SK-MEL-5 (cell line): ENCODE data around the gene VPS26A. TPM values are rescaled to one million over a fixed set of nuclear protein-coding genes. Genes with fewer than 3 reads are reported as not detected.
A peak's percentile ranks its signal among the peaks of the same experiment; 100 is the strongest.
"Not testable (repeated sequence)": the region's sequence is repeated elsewhere in the genome, so short reads cannot be mapped to it uniquely, and the experiment has no call there.

Source experiments
- DNase-seq: peaks from one replicate; pipeline ENCODE4 v3.0.0-alpha.2; 2016; ENCODE audit warnings: low read depth, low spot score
- in situ Hi-C: cut with HindIII; loops from 2 replicates; pipeline ENCODE4 v1.10.0; 2016; ENCODE audit warnings: low sequenced_read_pairs, high pct_unique_total_duplicates, low pct_unique_long_range_greater_than_20kb
- total RNA-seq: library from RNA; depleted of rRNA; stranded (reverse); fragments of >200 nt; shearing (Covaris generic); gene quantifications from 2 replicates; pipeline ENCODE4 v1.2.3, GENCODE V29; 2014

VPS26A gene
- total RNA-seq, 1 experiment from 2014 or later, result 38.7 TPM

DNA sequence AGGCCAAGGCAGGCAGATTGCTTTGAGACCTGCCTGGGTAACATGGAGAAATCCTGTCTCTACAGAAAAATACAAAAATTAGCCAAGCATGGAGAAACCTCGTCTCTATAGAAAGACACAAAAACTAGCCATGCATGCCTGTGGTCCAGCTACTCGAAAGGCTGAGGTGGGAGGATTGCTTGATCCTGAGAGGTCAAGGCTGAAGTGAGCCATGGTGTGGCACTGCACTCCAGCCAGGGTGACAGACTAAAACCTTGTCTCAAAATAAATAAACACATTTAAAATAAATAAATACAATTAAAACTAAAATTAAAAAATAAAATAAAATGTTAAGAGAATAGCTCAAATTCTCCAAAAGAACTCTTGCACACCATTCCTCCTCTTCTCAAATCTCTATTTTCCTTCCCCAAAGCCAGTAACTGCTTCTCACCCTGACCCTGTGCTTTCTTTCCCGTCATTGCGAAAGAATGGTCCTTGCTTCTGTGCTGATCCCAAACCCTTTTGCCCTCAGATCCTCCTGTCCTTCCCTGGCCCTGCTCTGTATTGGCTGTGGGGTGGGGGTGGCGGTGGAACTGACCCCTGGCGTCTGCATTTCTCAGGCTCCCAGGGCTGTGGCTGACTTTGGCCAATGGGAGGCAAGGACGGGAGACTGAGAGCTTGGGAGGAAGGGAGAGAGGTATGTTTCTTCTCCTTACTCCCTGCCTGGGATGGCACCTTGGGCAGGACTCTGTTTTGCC is 23.7 kb upstream of the VPS26A start:
- DNase-seq, result no peak
- in situ Hi-C loops, result no loop called here

DNA sequence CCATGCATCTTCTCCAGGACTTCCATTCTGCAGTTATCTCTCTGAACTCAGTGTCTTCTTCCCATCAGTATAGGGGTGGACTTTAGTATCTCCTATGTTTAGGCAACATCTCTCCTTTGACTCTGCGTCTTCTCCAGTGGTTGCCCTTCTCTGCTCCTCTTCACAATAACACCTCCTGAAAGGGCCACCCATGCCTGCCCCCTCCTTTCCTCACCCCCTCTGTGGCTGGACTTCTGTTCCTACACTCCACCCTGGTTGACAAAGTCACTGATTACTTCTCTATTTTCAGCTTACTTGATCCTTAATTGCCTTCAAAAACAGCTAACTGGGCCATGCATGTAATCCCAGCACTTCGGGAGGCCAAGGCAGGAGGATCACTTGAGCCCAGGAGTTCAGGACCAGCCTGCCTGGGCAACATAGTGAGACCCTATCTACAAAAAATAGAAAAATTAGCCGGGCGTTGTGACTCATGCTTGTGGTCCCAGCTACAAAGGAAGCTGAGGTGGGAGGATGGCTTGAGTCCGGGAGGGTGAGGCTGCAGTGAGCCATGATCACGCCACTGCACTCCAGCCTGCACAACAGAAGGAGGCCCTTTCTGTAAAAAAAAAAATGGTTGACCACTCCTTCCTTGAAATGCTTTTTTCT is 22.4 kb upstream of the VPS26A start:
- in situ Hi-C loops, result no loop called here
- DNase-seq, result no peak

- no peak for DNase-seq
- in situ Hi-C loops, result no loop called here
Measured at GRCh38 chr10:69102440-69102839, 21.5 kb upstream of the VPS26A start.

- in situ Hi-C loops, result no loop called here
- DNase-seq, result no peak
Measured at GRCh38 chr10:69103784-69104183, 20.2 kb upstream of the VPS26A start.

DNA sequence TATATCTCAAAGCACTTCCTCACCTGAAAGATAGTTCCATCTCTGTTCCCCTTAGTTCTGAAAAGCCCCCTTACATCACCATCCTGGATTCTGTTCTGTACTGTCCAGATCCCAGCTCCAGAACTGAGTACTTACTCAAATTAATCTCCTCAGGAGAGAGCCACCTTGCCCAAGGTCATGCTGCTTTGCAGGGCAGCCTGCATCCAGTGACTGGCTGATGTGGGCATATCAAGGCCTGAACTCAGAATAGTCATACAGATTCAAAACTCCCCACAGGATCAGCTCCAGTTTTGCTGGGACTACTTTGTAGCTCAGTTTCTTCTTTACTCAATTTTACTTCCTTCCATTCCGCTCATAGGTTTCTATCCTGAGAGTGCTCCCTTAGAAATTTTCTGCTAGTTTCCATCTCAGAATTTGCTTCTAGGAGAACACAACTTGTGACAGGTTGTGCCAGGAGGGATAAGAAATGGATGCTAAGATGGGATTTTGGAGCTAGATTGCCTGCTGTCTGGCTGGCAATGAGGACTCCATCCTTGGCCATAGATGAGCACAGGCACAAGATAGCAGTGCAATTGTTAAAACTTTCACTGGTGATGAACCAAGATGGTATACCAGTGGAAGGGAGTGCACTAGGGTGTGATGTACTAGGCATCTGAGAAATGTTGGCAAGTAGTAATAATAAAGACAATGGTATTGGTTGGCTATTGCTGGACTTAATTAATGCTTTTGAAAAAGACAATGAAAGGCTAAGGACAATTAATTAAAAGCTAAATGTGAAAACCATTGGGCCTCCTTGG is 18.8 kb upstream of the VPS26A start:
- in situ Hi-C loops, result no loop called here
- DNase-seq, result no peak

- in situ Hi-C loops, result no loop called here
- DNase-seq, result no peak
Measured at GRCh38 chr10:69107176-69107490, 16.8 kb upstream of the VPS26A start.

DNA sequence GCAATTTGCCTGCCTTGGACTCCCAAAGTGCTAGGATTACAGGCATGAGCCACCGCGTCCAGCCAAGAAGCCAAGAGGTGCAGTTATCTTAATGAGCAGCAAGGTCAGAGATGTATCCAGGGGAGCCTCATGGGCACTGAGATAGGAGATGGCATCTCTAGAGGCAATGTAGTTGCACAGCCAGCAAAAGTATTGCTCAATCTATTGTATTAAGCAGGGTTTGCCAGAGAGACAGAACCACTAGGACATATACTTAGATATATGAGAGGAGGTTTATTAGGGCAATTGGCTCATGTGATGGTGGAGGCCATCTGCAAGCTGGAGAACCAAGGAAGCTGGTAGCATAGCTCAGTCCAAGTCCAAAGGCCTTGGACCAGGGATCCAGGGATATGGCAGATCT is 16.3 kb upstream of the VPS26A start:
- no peak for DNase-seq
- in situ Hi-C loops, result no loop called here

DNA sequence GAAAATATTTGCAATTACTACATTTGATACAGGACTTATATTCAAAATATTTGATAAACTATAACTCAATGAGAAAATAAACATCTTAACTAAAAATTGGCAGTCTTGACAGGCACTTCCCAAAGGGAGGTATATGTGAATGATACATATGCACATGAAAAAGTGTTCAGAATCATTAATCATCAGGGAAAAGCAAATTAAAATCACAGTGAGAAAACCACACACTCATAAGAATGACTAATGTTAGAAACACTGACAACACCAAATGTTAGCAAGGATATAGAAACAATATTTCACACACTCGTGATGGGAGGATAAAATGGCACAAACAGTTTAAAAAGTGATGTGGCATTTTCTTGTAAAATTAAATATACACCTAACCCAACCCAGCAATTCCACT is 4.1 kb upstream of the VPS26A start:
- in situ Hi-C loops, result no loop called here
- no peak for DNase-seq

DNA sequence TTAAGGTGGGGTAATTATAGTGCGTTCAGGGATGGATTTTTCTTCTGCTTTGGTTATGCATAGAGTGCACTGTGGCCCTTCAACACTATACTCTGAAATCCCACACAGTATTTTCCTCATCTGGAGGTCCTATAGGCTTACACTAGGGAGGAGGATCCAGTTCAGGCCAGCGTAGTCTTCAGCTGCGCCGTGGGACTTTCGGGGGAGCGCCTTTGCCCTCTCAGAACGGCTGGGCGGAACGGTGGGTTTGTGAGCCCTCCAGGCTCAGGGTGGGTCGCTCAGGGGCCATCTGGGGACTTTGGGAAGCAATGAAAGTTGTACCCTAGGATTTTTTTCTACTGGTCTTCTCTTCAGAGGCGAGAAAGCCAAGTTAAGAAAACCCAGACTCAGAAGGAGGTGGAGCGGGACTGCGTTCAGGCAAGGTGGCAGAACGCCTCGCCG is 652 bp upstream of the VPS26A start:
- in situ Hi-C loops, result no loop called here

DNA sequence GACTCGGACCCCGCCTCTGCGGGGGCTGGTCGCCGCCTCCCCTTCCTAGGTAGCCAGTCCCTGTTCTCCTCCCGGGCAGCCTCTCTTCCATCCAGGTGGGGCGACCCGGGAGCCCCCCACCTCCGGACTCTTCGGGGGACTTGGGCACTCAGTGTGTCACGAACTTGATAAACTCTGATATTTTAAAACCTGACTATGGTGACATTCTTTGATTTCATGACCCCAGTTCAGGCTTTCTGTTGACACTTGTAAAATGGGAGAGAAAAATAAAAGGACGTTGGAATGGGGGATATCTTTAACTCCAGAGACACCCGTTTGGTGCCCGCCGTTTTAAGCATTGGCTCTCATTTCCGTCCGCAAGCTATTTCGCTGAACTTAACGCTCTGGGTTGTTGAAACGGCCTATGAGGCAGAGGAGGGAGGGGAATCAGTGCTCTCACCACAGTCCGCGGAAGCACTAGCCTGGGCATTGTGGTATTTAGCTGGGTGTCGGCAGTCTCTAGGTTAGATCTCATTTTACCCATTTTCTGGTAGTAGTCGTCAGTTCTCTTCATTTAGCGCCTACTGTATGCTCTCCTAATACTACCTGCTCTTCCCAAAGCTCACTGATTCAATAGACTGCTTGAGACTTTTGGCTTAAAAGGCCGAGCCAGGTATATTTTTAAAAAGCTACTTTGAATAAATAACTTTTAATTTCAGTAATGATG is 738 bp downstream of the VPS26A start:
- in situ Hi-C loops, result no loop called here
- peak; percentile 44 for DNase-seq

More for the DNA sequence above, 652 bp upstream of the VPS26A start:
- peak; percentile 68 for DNase-seq

GRCh38 chr10:69125554-69125953 is 1.6 kb downstream of the VPS26A start:
- no peak for DNase-seq
- in situ Hi-C loops, result no loop called here

DNA sequence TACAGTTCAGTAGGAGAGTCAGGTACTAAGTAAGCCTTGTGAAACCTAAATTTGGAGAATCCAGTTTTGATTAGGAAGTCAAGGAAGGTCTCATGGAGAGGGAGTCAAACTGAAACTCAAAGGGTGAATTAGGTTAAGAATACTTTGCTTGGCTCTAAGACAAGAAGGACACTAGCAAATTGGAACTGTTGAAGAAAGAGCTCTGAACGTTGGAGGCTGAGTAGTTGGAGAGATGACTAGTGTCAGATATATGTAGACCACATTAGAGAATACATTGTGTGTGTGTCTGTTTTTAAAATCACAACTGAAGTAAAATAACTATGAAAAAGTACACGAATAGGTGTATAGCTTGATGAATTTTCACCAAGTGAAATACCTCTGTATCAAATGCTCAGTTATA is 6.3 kb downstream of the VPS26A start:
- in situ Hi-C loops, result no loop called here
- DNase-seq, result no peak

DNA sequence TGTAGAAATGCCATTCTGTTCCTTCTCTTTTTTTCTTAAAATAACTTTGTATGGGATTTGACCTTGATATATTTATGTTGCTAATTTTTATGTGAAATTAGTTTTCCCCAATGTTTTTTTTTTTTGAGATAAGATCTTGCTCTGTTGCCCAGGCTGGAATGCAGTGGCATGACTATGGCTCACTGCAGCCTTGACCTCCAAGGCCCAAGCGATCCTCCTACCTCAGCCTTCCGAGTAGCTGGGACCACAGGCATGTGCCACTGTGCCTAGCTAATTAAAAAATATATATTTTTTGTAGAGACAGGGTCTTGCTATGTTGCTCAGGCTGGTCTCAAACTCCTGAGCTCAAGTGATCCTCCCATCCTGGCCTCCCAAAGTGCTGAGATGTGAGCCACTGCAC is 16.0 kb downstream of the VPS26A start:
- in situ Hi-C loops, result no loop called here
- DNase-seq, result no peak

DNA sequence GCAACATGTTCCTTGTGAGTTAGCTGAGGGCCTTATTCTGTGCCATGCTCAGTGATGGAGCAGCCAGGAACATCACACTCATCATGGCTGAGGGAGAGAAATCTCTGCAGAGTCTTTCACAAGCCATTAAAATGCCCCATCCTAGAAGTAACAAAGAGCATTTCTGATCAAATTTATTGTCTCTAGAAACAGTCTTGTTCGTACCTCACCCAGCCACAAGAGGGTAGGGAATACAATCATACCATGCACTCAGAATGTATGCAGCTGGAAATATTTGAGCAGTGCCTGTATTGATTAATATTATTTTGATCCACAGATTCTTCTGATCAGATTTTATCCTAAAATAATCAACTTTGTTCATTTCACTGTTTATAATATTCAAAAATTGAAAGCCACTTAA is 17.3 kb downstream of the VPS26A start:
- no peak for DNase-seq
- in situ Hi-C loops, result no loop called here

DNA sequence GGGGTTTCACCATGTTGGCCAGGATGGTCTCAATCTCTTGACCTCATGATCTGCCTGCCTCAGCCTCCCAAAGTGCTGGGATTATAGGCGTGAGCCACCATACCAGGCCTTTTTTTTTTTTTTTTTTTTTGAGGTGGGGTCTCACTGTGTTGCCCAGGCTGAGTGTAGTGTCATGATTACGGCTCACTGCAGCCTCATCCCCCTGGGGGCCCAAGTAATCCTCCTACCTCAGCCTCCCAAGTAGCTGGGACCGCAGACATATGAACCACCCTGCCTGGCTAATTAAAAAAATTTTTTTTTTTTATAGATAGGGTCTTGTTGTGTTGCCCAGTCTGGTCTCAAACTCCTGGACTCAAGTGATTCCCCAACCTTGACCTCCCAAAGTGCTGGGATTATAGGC is 18.1 kb downstream of the VPS26A start:
- not testable (repeated sequence) for DNase-seq

GRCh38 chr10:69142983-69143382 is 19.0 kb downstream of the VPS26A start:
- no peak for DNase-seq
- in situ Hi-C loops, result no loop called here

More for the DNA sequence above, 18.1 kb downstream of the VPS26A start:
- in situ Hi-C loops, result not testable (repeated sequence)

- in situ Hi-C loops, result no loop called here
- no peak for DNase-seq
Measured at GRCh38 chr10:69145329-69145728, 21.4 kb downstream of the VPS26A start.

DNA sequence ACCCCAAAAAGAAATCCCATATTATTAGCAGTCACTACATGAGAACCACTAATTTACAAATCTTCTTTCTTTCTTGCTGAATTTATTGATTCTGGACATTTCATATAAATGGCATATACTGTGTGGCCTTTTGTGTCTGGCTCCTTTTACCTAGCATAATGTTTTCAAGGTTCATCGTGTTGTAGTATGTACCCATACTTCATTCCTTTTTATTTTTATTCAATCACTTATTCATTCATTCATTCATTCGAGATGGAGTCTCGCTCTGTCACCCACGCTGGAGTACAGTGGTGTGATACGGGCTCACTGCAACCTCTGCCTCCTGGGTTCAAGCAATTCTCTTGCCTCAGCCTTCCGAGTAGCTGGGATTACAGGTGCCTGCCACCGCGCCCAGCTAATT is 21.9 kb downstream of the VPS26A start:
- DNase-seq, result no peak
- in situ Hi-C loops, result no loop called here
